GM04503 (cell line): ENCODE data around the gene NEDD8.

Source experiments
- DNase-seq: peaks from one replicate; pipeline ENCODE4 v3.0.0-alpha.2; 2012; ENCODE audit warnings: low read depth

NEDD8 gene

GRCh38 chr14:24232121-24232644 is at the start of gene NEDD8:
NEDD8 (minus strand) TSS chr14:24232367; CDS start chr14:24232267, 100 bp downstream.
- peak; percentile 95 for DNase-seq

- DNase-seq = no peak
Observed at GRCh38 chr14:24281636-24282035, 49.5 kb upstream of the NEDD8 start.

- no peak for DNase-seq
Observed at GRCh38 chr14:24280797-24281460, 48.8 kb upstream of the NEDD8 start.

- no peak for DNase-seq
Observed at GRCh38 chr14:24279301-24280186, 47.4 kb upstream of the NEDD8 start.

GRCh38 chr14:24278424-24278823 is 46.3 kb upstream of the NEDD8 start:
- DNase-seq = no peak

DNA sequence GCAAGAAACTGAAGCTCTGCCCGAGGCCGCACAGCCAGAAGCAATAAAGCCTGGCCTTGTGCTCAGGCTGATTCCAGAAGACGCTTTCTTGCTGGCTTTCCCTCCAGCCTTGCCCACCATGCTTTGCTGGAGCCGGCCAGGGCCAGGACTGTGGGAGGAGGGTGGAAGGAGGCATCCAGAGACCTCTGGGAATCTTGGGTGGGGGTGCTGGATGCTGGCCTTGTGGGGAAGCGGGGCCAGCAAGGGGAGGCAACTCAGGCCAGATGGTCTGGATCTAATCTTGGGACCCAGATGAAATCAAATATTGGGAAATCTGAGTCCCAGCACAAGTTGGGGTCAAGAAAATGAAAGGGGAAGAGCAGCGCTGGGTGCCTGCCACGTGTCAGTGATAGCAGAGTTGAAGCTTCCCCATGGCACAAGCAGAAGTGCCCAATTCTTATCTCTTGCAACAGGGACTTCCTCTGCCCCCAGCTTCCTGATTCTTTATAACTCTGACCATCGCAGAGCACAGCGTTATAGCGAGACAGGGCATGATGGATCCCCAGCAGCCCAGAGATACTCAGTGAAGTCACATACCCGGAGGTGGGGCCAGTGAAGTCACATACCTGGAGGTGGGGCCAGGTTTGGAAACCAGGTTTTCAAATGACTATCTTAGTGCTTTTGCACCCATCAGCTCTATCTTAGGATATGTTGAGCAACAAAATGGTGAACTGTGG is 45.6 kb upstream of the NEDD8 start:
- DNase-seq = no peak

DNA sequence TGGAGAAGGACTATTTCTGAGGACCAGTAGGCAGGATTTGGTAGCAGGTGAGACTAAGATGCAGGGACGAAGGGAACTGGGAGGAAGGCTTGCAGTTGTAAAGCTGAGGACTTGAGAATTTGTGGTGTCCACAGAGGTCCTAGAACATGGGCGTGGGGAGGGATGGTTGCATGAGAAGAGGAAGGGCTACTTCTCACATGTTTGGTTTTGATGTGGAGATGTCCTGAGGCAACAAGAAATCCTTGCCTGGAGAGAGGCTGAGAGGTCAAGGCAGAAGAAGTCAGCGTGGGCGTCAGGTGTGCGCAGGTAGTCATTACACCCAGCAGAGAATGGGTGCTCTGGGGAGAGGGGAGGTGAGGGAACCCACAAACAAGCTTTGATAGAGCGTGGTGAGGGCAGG is 44.9 kb upstream of the NEDD8 start:
- DNase-seq = no peak

DNA sequence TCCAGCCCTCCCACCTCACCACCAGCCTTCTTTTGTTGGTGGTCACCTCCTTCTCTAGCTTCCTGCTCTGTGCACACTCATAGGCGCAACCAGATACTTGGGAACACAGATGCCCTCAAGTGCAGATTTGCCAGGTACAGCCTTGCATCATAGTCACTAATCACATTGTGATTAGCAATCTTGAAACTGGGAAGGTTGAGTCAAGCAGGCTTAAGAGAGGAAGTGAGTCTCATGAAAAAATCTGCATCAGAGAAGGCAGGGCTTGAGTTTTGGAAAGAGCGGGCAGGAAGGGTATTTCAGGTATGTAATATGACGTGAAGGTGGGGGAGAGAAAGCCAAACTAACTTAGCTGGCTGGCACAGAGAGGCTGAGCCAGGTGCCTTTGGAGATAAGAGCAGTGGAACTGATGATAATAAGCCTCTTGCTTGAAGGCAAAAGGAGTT is 42.0 kb upstream of the NEDD8 start:
- no peak for DNase-seq

- DNase-seq = no peak
Observed at GRCh38 chr14:24273422-24273998, 41.3 kb upstream of the NEDD8 start.

DNA sequence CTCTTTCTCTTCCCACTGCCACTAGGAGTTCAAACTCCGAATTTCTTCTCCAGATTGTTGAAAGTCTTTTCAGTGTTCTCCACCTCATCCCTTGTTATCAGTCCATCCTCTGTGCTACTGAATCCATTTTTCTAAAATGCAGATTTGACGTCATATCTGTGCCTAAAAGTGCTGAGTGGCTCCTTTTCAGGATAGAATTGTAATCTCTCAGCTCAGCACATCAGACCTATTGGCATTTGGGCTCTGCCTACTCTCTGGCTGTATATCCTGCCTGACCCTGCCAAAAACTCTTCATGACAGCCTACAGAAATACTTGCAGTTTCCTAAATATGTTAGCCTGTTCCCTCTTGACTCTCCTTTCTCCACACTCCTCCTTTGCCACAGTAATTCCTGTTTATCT is 40.3 kb upstream of the NEDD8 start:
- no peak for DNase-seq

DNA sequence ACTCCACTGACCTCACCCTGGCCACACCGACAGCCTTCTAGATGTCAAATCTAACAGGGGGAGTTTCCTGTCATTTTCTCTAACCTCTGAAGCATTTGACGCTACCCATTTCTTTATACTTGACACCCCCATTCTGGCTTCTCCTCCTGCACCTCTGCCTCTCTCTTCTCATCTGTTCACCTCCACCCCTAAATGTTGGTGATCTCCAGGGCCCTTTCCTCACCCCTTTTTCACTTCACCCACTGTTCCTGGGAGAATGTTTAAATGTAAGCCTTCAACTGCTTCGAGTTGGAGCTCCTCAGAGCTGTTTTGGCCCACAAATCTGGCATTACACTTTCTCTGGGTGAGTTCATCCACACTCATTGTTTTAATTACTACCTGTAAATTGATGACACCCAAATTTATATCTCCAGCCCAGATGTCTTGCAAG is 39.7 kb upstream of the NEDD8 start:
- no peak for DNase-seq

GRCh38 chr14:24271134-24271833 is 39.1 kb upstream of the NEDD8 start, which contains the start of gene RABGGTA:
RABGGTA (minus strand) TSS chr14:24271597; CDS start chr14:24271115, 482 bp downstream.
- DNase-seq = no peak

- no peak for DNase-seq
Observed at GRCh38 chr14:24270537-24271133, 38.5 kb upstream of the NEDD8 start.

DNA sequence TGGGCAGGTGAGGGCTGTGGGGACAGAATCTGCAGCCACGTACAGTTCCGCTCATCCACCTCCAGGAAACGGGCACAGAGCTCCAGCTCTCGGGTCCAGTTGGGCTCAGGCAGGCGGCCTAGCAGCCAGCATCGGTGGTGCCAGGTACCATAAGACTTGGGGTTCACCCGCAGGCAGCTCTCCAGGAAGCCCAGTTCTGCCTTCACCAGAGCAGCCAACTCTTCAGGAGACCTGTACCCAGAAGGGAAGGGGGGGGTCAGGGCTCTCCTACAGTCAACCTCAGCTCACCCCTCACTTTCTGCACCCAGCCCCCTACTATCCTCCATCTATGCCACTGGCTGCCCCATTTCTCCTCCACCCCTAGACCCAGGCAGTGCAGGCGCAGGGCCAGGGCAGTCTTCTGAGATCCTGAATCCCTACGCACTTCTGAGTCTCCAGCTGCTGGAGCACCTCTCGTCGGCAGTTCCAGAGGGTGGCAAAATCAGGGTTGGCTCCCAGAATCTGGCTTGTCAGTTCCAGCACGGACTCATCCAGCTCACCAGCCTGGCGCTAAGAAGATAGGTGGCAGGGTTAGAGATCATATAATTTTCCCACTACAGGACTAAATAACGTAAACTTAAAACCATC is 37.9 kb upstream of the NEDD8 start:
- DNase-seq = no peak

- DNase-seq = no peak
Observed at GRCh38 chr14:24269368-24269767, 37.2 kb upstream of the NEDD8 start.

DNA sequence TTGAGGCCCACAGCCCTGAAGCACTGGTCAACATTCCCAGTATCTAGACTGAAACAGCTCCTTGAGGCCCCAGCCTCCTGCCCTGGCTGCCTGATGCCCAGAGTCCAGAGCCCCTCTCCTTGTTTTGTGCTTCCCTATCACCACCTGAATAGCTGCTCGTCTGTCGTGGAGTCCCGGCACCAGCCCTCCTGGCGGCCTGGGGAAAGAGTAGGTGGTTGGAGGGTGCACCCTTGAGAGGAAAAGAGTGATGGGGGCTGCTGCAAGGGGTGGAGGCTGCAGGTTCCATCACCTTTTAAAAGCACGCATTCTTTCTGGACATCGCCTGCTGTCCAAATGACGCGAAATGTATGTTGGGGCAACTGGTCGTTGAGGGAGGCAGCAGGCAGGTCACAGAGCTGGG is 36.1 kb upstream of the NEDD8 start:
- no peak for DNase-seq

DNA sequence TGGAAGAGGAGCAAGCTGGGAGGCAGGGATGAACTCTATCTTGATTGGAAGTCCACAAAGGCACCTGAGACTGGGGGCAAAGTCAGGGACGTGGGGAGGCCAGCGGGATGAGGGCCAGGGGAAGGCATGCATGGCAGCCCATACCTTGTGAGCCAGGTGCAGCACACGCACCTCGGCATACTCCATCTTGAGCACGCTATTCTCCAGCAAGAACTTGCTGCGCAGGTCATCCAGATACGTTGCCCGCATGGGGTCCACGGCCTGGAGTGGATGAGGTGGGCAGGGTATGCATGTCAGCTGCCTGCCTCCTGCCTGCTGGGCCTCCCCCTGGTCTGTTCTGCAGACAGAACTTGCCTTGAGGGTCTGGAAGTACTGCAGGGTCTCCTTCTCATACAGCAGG is 35.3 kb upstream of the NEDD8 start:
- no peak for DNase-seq

- no peak for DNase-seq
Observed at GRCh38 chr14:24266344-24267244, 34.4 kb upstream of the NEDD8 start.

GRCh38 chr14:24264298-24264697 is 32.1 kb upstream of the NEDD8 start:
- DNase-seq = no peak
